Activated B cell treated with CpG ODN at 0.5 μM for 24 hours (primary cell): Measurements from ENCODE around the gene RPL4. TPM values are rescaled to one million over a fixed set of nuclear protein-coding genes. Genes with fewer than 3 reads are reported as not detected.

ENCODE experiments used
- ATAC-seq: fragments of 200-7000 bp; cut with Tn5 transposase; one replicate; pipeline ENCODE4 v1.10.0; 2021; ENCODE audit warnings: low read depth, mild to moderate bottlenecking, moderate library complexity
- CTCF ChIA-PET: fragments of 350-600 bp; sonication (Branson Sonifier 250); formaldehyde crosslinking; loops from one replicate; lab custom pipeline; 2021; ENCODE audit warnings: antibody characterized with exemption; lab: Charles Lee
- POLR2A ChIA-PET: fragments of 350-600 bp; sonication (Branson Sonifier 250); formaldehyde crosslinking; loops from one replicate; lab custom pipeline; 2021; ENCODE audit warnings: antibody characterized with exemption; lab: Charles Lee
- DNase-seq: peaks from one replicate; pipeline ENCODE4 v3.0.0; 2022
- H3K27ac Mint-ChIP-seq: one replicate; pipeline ENCODE4 v1.8.0; 2020; ENCODE audit warnings: mixed read lengths
- H3K27me3 Mint-ChIP-seq: one replicate; pipeline ENCODE4 v1.8.0; 2021; ENCODE audit warnings: mixed read lengths
- H3K36me3 Mint-ChIP-seq: one replicate; pipeline ENCODE4 v1.8.0; 2021; ENCODE audit warnings: low read depth, mixed read lengths
- H3K4me1 Mint-ChIP-seq: one replicate; pipeline ENCODE4 v1.8.0; 2021; ENCODE audit warnings: mixed read lengths
- H3K4me3 Mint-ChIP-seq: one replicate; pipeline ENCODE4 v1.8.0; 2020; ENCODE audit warnings: mild to moderate bottlenecking, mixed read lengths
- H3K9me3 Mint-ChIP-seq: one replicate; pipeline ENCODE4 v1.8.0; 2020; ENCODE audit warnings: mixed read lengths
- intact Hi-C: fragments of 100-400 bp; cut with micrococcal nuclease; formaldehyde crosslinking; loops from one replicate; pipeline ENCODE4 v1.15.1; 2024
- total RNA-seq: library from RNA; stranded (reverse); gene quantifications from 2 replicates; pipeline ENCODE4 v1.2.3, GENCODE V29; 2022
- TF ChIP-seq, protein P1 (sequence below): fragments of 200-600 bp; IDR thresholded peaks from one replicate; pipeline ENCODE4 v1.8.0; 2022; ENCODE audit warnings: antibody characterized with exemption, mild to moderate bottlenecking

Gene RPL4
- total RNA-seq, 1 donor from 2014 or later = 3,690 TPM

DNA sequence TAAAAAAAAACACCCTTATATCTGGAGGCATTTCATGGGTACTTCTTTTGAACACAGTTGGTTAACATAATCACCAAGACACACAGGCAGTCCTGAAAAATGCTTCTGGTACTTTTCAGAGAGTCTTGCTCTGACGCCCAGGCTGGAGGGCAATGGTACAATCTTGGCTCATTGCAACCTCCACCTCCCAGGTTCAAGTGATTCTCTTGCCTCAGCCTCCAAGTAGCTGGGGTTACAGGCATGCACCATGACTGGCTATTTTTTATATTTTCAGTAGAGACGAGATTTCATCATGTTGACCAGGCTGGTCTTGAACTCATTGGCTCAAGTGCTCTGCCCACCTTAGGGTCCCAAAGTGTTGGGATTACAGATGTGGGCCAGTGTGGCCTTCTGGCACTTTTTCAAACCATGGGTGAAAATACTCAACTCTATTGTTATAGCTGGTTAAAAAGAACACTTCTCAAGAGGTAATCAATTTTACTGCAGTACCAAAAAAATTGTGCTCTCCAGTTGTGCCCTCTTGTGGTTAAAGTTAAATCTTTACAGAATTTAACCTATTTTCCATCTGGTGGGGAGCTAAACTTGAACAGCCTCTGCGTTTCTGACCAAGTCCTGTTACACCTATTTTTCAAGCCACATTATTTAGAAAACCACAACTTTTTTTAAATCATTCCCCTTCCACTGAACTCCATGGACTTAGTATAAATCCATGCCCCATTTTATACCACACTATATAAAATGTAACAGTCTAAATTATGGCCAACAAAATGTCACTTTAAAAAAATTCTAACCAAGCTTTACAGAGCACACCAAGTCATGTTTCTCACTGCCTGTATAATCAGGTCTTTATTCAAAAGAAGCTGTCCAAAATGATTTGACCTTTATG, 5.9 kb downstream of the RPL4 start:
- POLR2A ChIA-PET = interaction anchor here (0.6 to 3.4 kb wide), 15 partner anchors 9 to 1474 kb away, joined by 3 to 48 read pairs (median 4); partner anchors contain the start of genes MAP2K1 and TIPIN
- intact Hi-C loops = loop anchor here (5.0 kb wide), 2 partner anchors 166 to 886 kb away; partner anchors contain the start of gene INTS14
- no peaks in the 10 kb centered on the region for H3K27me3 Mint-ChIP-seq
- H3K4me1 Mint-ChIP-seq = peaks cover 53% of the 10 kb centered on the region
- no peak overlapping the region for H3K4me3 Mint-ChIP-seq
- DNase-seq (no peak), ATAC-seq (no peak)
- H3K9me3 Mint-ChIP-seq = no peaks in the 10 kb centered on the region
- CTCF ChIA-PET = interaction anchor here (0.6 to 2.8 kb wide), 15 partner anchors 9 to 267 kb away, joined by 3 to 67 read pairs (median 4); partner anchors contain the start of genes DIS3L and MAP2K1
- H3K27ac Mint-ChIP-seq = peak overlapping the region; percentile 93
- TF ChIP-seq, protein P1, sequence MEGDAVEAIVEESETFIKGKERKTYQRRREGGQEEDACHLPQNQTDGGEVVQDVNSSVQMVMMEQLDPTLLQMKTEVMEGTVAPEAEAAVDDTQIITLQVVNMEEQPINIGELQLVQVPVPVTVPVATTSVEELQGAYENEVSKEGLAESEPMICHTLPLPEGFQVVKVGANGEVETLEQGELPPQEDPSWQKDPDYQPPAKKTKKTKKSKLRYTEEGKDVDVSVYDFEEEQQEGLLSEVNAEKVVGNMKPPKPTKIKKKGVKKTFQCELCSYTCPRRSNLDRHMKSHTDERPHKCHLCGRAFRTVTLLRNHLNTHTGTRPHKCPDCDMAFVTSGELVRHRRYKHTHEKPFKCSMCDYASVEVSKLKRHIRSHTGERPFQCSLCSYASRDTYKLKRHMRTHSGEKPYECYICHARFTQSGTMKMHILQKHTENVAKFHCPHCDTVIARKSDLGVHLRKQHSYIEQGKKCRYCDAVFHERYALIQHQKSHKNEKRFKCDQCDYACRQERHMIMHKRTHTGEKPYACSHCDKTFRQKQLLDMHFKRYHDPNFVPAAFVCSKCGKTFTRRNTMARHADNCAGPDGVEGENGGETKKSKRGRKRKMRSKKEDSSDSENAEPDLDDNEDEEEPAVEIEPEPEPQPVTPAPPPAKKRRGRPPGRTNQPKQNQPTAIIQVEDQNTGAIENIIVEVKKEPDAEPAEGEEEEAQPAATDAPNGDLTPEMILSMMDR = no peak
- peaks cover 91% of the 10 kb centered on the region for H3K36me3 Mint-ChIP-seq

GRCh38 chr15:66497502-66498455, 6.9 kb downstream of the RPL4 start, which contains the start of gene SNAPC5:
SNAPC5 (minus strand) TSS chr15:66497762; CDS start chr15:66497731, 31 bp downstream.
- POLR2A ChIA-PET = interaction anchor here (0.5 to 3.4 kb wide), 18 partner anchors 10 to 1179 kb away, joined by 3 to 48 read pairs (median 4); partner anchors contain the start of genes INTS14, MAP2K1 and TIPIN
- CTCF ChIA-PET = interaction anchor here (0.6 to 2.8 kb wide), 15 partner anchors 9 to 210 kb away, joined by 3 to 67 read pairs (median 4); partner anchors contain the start of genes DIS3L and MAP2K1
- intact Hi-C loops = loop anchor here (1.0 to 5.0 kb wide), 6 partner anchors 8 to 885 kb away; partner anchors contain the start of genes INTS14, MAP2K1, TIPIN and ZWILCH
- Mint-ChIP-seq H3K9me3 (no peaks in the 10 kb centered on the region), H3K27ac (peak within 1 kb of the TSS; percentile 93), H3K27me3 (no peaks in the 10 kb centered on the region), H3K4me1 (peaks cover 44% of the 10 kb centered on the region), H3K4me3 (peak within 1 kb of the TSS; percentile 94), H3K36me3 (peaks cover 91% of the 10 kb centered on the region)
- ATAC-seq (peak; percentile 94), DNase-seq (peak; percentile 97)
- TF ChIP-seq, protein P1 = peak; percentile 79

- intact Hi-C loops = loop anchor here (1.0 to 5.0 kb wide), 6 partner anchors 8 to 885 kb away; partner anchors contain the start of genes INTS14, MAP2K1, TIPIN and ZWILCH
- POLR2A ChIA-PET = interaction anchor here (0.5 to 3.4 kb wide), 12 partner anchors 11 to 1213 kb away, joined by 3 to 48 read pairs (median 4); partner anchors contain the start of genes INTS14 and MAP2K1
- Mint-ChIP-seq H3K27ac (peak overlapping the region; percentile 93), H3K4me3 (peak overlapping the region; percentile 94), H3K9me3 (no peaks in the 10 kb centered on the region), H3K4me1 (peaks cover 38% of the 10 kb centered on the region), H3K27me3 (no peaks in the 10 kb centered on the region), H3K36me3 (peaks cover 90% of the 10 kb centered on the region)
- DNase-seq = no peak
- peak; percentile 45 for ATAC-seq
- CTCF ChIA-PET = interaction anchor here (0.8 to 2.8 kb wide), 5 partner anchors 95 to 203 kb away, joined by 3 to 67 read pairs (median 4); partner anchors contain the start of gene MAP2K1
- TF ChIP-seq, protein P1 = no peak
These were observed 7.6 kb downstream of the RPL4 start for GRCh38 chr15:66496951-66497501.

GRCh38 chr15:66494262-66494661, 10.4 kb downstream of the RPL4 start:
- intact Hi-C loops = no loop called here
- DNase-seq (no peak), ATAC-seq (no peak)
- no peak overlapping the region for H3K4me3 Mint-ChIP-seq
- ChIA-PET CTCF (no interaction called here), POLR2A (no interaction called here)
- no peak overlapping the region for H3K27ac Mint-ChIP-seq
- H3K9me3 Mint-ChIP-seq = no peaks in the 10 kb centered on the region
- TF ChIP-seq, protein P1 = no peak
- H3K36me3 Mint-ChIP-seq = peaks cover 90% of the 10 kb centered on the region
- H3K4me1 Mint-ChIP-seq = peaks cover 29% of the 10 kb centered on the region
- no peaks in the 10 kb centered on the region for H3K27me3 Mint-ChIP-seq
